HuH-7 (cell line): ENCODE measurements around the gene C1QTNF6.
"Not testable (repeated sequence)": the region's sequence is repeated elsewhere in the genome, so short reads cannot be mapped to it uniquely, and the experiment has no call there.

Experiments
- DNase-seq: peaks from one replicate; pipeline ENCODE4 v3.0.0; 2011; ENCODE audit warnings: low spot score

Gene C1QTNF6

DNA sequence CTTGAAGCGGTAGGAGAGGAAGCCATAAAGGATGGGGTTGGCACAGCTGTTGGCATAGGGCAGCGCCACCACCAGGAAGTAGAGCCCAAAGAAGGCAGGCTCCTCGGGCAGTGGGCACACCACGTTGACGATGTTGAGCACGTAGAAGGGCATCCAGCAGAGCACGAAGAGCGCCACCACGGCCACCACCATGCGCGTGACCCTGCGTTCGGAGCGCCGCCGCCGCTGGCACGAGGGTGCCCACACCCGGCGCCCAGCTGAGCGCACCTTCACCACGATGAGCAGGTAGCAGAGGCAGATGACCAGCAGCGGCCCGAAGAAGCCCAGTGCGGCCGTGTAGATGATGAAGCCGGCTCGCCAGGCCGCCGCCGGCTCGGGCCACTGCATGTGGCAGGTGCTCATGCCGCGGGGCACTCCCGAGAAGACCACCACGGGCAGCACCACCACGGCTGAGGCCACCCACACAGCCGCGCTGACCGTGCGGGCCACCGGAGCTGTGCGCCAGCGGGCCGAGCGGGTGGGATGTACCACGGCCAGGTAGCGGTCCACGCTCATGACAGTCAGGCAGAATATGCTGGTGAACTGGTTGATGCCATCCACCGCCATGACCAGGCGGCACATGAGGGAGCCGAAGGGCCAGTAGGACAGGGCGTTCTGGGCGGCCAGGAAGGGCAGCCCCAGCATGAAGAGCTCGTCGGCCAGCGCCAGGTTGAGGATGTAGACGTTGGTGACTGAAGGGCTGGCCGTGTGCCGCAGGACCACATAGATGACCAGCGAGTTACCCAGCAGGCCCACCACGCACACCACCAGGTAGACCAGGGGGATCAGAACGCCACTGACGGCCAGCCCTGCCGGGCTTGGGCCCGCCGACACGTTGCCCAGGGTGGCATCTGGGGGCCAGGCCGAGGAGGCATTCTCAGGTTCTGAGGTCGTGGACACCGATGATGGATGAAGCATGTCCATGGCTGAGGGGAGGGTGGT lies 19.1 kb upstream of the C1QTNF6 start:
- DNase-seq: no peak

DNA sequence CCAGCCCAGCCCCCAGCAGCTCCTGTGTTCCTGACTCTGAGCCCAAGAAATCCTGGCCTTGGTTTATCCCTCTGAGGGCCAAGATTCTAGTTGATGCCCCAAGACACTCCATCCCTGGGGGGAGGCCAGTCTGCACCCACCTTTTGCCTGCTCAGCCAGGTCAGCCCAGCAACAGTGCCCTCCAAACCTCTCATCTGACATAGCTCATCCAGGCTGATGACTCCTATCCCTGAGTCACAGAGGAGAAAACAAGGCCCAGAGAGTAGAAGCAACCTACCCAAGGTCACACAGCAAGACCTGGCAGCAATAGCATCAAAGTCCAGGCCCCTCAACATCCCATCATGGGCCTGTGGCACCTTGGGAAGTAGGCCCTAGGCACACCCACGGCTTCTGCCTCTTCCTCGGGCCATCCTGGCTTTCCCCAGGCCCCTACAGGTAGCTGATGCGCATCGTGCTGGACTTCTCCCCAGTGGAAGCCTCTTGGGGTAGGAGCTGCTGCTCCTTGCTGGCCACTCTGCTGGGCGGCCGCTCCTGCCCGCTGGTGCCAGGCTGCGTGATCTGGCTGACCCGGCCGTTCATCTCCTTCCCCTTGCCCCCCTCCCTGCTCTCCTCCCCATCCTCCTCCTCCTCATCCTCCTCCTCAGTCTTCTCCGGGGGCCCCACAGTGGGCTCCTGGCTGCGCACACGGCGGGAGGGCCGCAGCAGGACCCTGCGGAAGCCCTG lies 18.2 kb upstream of the C1QTNF6 start:
- DNase-seq: no peak

DNA sequence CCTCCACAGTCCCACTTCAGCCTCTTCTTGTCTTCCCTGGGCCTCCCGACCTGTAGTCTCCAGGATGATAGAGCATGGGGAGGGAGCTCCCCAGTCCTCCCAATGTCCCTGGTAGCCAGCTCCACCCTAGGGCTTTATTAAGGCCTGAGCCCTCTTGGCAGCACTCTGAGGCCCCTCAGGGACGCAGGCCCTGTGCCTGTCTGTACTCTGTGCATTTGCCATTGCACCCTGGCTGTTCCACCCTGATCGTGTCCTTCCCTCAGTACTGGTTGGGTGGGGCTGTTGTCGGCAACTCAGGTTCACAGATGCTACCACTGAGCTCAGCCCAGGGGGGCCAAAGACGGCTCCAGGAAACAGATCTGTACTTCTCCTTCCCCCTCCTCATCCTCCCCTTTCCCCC lies 17.0 kb upstream of the C1QTNF6 start:
- DNase-seq: no peak

- DNase-seq: no peak
These were observed 16.1 kb upstream of the C1QTNF6 start for GRCh38 chr22:37204045-37204655.

DNA sequence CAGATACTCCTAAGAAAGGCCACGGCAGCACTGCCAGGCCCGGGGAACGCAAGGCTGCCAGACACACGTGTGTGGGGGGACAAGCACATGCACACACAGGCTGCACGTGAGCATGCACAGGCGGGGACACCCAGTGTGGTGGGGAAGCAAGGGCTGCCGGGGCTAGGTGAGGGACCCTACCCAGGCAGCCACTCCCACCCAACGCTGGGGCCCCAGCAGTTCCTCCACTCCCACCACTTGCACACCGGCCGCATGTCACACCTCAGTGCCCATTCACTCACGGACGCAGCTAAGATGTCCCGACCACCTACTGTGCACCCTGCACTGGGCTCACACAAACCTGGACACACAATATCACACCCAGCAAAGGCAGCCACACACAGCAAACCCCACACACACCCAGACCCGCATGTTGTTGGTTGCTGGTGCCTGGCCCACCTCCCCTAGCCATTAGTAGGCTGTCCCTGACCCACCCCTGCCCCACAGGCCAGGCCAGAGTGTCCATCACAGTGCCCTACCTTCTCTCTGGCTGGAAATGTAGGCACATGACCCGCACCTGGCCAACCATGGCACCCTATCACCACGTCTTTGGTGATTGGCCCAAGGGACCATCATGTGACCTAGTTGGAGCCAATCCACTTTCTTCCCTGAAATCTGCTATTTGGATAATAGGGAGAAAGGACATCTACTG lies 15.5 kb upstream of the C1QTNF6 start:
- no peak for DNase-seq

GRCh38 chr22:37202716-37203115 lies 14.7 kb upstream of the C1QTNF6 start:
- DNase-seq: no peak

DNA sequence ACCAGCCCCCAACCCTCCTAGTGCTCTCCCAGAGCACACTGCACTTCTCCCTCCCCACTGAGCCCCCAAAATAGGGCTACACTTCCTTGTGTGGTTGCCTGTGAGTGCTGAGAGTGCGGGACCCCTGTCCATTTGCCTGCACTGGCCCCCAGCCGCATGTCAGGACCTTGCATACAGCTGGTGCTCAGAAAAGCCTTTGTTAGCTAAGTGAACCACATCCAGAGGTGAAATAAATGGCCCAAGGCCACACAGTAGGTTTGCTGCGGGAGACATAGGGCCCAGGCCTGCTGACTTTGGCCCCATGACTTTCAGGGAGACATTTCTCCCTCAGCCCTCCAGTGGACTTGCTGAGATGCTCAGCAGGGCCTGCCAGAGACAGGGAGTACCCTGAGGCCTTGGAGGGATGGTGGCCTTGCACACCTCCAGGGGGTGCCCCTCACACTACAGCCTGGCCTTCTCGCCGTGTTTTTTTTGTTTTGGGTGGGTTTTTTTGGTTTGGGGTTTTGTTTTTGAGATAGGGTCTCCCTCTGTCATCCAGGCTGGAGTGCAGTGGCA lies 14.0 kb upstream of the C1QTNF6 start:
- no peak for DNase-seq

DNA sequence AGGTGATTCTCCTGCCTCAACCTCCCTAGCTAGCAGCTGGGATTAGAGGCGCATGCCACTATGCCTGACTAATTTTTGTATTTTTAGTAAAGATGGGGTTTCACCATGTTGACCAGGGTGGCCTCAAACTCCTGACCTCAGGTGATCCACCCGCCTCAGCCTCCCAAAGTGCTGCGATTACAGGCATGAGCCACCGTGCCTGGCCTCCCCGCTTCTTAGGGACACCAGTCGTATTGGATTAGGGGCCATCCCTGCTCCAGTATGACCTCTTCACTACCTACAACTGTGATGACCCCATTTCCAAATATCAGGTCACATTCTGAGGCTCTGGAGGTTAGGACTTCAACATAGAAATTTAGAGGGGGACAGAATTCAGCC lies 13.4 kb upstream of the C1QTNF6 start:
- not testable (repeated sequence) for DNase-seq

GRCh38 chr22:37199760-37200108 lies 11.7 kb upstream of the C1QTNF6 start:
- peak; percentile 73 for DNase-seq

GRCh38 chr22:37199103-37199759 lies 11.2 kb upstream of the C1QTNF6 start:
- peak; percentile 93 for DNase-seq

DNA sequence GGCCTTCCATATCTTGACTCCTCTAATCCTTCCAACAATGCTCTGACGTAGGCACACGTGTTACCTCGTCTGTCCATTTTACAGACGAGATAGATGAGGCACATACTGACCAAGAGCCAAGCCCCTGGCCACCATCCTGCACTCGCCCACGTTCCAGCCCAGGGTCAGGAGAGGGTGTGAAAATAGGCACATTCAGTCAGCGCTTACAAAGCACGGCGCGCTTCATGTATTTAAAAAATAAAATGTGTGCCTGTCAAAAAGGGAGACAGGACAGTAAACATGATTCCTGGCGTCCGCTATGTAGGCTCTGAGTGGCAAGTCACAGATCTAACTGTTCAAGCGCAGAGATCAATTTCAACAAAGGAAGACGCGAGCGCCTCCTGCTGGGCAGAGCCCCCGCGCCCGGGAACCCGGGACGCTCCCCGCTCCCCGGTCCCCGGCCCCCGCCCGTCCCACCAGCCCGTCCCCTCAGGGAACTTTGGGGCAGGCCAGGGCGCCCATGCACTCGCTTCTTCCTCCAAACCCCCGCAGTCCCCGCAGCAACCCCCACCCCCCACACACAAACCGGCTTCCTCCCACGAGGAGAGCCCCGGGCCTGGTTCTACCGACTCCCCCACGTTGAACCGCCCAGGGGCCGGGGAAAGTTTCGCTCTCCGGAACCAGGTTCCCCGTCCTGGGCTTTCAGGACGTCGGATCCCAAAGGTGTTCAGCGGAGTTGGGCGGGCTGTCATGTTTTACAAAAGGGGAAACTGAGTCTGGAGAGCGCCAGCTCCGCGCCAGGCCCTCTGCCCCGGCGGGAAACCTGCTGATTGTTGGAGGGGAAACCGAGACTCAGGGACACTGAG lies 10.4 kb upstream of the C1QTNF6 start:
- DNase-seq: peak; percentile 90

GRCh38 chr22:37197451-37198257 lies 9.6 kb upstream of the C1QTNF6 start:
- no peak for DNase-seq

DNA sequence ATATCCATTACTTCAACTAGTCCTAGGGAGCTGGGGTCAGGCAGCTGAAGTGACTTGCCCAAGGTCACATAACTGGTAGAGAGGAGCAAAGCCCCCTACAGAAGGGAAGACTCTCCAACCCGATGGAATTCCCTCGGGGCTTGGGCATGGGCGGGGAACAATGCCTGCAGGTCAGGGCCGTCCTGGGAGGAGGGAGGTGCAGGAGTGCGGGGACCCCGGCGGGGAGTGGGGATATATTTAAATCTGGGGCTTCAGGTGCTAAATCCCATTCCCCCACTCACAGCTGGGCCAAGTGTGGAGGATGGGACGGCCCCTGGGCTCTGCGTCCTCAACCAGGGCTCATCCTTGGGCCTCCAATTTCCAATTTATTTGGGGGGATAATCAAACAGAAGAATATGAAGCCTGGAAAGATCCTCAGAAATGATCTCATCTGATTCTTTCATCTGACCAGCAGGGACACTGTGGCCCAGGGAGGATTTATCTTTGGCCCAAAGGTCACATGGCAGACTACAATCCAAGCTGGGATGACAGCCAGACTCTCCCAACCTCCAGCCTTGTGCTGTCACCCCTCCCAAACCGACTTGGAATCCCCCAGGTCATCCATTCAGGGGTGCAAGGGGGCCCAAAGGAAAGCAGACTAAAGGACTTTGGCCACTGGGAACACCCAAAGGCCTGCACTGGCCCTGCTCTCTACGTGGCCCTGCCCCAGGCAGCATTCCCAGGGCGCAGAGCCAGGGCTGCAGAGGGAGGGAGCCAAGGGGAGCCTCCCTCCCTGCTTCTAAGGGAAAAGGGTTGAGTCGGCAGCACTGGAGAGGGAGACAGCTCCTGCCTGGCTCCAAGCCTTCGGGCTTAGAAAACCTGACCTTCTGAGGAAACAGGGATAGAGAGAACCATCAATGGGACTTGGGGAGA lies 8.7 kb upstream of the C1QTNF6 start:
- peak; percentile 80 for DNase-seq

DNA sequence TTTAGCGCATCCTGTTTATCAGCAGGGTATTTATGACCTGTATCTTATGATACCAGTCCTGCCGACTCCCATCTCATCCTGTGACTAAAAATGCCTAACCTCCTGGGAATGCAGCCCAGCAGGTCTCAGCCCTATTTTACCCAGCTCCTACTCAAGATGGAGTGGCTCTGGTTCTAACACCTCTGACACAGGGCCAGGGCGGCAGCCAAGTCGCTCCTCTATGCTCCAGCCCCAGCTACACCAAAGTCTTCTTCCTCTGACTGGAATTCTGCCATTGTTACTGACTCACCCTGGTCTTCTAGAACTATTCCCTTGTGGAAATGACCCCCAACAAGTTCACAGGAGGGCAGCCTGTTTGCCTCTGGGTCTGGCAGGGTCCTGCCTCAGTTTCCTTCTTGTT lies 7.9 kb upstream of the C1QTNF6 start:
- DNase-seq: no peak

DNA sequence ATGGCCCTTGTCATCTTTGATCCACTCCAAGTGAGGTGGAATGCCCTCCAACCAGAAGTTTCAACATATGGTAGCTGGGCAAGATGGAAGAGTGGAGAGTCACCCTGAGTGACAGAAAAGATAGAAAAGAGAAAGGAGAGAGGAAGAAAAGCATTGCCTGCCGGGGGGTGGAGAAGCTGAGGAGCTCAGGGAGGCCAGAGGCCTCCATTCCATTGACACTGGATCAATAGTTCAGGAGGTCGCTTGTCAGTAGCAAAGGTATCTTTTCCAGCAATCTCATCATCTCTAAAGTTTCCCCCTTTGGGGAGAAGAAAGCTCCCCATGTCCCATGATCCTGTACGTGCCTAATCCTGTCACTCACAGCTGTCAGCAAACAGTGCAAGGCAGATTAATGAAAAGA lies 6.7 kb upstream of the C1QTNF6 start:
- DNase-seq: no peak

DNA sequence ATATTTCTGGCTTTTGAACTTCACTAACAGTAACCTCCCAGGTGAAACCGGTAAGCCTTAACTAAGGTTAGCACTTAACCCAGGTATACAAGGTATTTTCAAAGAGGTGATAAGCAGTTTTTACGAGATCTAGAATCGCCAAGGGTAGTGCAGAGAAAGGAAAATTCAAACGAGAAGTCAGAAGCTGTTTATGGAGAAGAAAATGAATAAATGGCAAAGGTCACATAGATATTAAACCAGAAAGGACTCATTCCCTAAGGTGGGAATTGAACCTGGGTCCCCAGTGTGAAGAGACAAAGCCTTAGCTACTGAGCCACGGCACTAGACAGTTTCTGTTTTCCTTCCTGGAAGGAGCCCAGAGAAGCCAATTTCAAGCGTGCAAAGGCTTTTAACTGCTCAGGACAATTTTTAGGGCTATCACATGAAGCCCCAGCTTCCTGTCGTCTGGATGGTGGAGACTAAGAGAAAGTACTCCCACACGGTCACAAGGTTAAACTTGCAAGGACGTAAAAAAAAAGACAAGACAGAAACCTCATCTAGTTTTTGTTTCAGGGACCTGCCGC lies 5.7 kb upstream of the C1QTNF6 start:
- no peak for DNase-seq

GRCh38 chr22:37192741-37193140 lies 4.7 kb upstream of the C1QTNF6 start:
- DNase-seq: no peak

GRCh38 chr22:37192204-37192603 lies 4.2 kb upstream of the C1QTNF6 start:
- DNase-seq: no peak
